ENCODE data around the gene SPDYE1.
A peak's percentile ranks its signal among the peaks of the same experiment; 100 is the strongest.

SPDYE1 gene

DNA sequence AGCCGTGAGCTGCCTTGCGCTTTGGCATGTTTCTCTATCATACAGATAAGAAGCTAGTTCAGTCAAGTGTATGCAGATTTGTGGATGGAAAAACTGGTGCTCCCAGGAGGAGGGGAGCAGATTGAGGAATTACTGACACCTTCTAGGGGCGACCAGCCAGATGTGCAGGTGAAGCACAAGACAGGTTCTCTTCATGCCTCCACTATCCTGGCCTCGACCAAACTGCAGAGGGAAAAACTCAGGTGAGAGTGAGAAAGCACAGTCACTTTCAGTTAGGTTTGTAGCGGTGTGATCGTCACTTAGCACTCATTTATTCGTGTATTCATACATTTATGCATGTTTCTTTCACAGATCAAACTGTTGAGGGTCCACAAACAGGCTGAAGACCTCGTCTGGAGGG lies 46.2 kb downstream of the SPDYE1 start:
- DNase-seq (ENCODE audit: low read depth in 1 of 2, low spot score in 1 of 2): no peak

DNA sequence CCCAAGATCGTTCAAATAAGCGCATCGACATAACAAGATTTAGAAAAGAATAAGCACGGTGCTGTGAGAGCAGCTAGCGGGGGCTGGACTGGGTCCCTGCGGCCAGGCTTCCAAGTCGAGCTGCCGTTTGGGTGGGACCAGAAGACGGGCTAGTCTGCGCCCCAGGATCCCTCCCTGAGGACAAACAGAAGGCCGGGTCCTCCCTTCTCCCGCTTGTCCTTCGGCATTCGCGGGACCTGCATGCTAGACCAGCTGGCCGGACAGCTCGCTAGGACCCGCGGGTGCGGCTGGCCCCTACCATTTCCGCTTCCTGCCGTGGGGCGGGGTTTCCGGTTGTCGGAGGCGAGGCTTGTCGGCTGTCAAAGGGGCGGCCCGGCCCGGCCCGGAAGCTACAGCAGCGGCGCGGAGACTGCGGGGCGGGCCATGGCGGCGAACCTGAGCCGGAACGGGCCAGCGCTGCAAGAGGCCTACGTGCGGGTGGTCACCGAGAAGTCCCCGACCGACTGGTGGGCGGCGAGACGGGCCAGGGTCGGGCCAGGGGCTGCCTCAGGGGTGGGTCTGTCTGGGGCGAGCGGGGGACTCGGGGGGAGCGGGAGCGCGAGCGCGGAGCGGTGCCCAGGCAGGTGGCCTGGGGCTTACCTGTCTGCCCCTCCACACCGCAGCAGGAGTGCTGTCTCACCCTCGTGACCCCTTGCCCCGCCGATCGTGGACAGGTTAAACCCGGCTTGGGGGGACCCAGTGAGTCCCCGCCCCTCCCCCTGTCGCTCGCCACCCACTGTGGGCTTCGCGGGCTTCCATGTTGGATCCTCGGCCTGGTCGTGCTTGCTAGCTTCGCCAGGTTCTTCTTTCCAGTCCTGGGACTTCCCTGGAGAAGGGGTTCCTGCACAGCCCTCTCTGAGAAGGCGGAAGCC lies 46.9 kb downstream of the SPDYE1 start, which contains the start of gene DBNL:
Gene DBNL (plus strand): TSS at position 388 of the 911 bp plus-strand sequence. CDS start 36 bp downstream, at position 424.
- DNase-seq (ENCODE audit: low read depth in 1 of 2, low spot score in 1 of 2): peak; percentile 83 to 87

DNA sequence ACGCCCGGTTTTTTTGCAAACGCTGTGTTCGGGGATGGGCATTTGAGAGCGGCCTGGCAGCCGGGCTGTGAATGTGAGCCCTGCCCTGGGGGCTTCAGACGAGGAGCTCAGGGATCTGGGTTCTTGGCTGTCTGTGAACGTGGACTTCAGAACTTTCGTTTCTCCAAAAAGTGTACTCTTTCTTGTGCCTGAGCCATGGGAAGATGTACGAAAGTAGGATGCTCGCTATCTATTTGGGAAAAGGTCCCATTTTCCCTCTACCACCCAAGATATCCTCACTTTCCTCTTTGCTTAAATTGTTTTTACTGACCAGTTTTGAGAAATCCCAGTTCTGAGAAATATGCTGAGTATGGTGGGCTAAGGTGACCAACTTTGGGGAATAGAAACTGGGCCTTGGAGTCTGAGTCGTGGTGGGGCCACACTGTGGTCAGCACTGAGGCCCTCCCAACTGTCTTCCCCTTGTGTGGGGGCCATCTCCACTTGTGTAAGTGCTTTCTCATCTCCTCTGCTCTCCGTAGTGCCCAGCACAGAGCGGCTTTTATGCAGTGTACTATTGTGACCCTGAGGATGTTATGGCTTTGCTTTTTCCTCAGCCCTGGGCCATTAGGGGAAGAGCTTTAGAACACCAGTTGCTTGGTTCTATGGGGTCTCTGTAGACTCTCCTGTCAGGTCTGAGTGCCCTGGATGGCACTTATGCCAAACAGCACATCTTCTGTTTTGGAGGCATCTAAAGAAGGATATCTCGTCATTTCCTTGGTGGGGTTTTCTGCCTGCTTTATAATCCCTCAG lies 47.7 kb downstream of the SPDYE1 start:
- DNase-seq (ENCODE audit: low read depth in 1 of 2, low spot score in 1 of 2): no peak

DNA sequence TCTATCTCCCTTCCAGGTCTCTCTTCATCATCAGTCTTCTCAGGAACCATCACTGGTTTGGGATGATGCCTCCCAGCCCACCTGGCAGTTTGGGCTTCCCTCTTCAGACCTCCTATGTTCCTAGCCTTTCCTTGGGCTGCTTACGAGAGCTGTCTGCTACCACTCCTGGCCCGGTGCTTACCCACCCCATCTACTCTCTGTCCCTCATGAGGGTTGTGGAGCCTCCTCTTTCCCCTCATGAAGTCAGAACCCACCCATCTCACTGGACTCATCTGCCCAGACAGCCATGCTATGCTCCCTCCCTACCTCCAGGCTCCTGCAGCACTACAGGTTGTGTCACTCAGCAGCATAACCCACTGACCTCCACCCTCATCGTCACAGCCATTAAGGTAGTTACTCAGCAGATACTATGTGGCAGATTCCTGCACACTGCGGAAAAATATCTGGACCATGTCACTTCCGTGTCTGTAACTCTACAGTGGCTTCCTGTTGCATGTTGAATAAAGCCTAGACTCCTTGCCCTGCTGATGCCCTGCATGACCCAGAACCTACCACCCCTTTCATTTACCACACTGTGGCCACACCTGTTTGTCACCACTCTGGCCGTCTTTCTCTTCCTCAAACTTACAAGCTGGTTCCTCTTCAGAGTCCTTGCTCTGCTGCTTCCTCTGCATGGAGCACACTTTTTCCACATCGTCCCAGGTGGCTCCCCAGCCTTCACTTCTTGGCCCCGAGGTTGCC lies 48.8 kb downstream of the SPDYE1 start:
- DNase-seq (ENCODE audit: low read depth in 1 of 2, low spot score in 1 of 2): no peak

DNA sequence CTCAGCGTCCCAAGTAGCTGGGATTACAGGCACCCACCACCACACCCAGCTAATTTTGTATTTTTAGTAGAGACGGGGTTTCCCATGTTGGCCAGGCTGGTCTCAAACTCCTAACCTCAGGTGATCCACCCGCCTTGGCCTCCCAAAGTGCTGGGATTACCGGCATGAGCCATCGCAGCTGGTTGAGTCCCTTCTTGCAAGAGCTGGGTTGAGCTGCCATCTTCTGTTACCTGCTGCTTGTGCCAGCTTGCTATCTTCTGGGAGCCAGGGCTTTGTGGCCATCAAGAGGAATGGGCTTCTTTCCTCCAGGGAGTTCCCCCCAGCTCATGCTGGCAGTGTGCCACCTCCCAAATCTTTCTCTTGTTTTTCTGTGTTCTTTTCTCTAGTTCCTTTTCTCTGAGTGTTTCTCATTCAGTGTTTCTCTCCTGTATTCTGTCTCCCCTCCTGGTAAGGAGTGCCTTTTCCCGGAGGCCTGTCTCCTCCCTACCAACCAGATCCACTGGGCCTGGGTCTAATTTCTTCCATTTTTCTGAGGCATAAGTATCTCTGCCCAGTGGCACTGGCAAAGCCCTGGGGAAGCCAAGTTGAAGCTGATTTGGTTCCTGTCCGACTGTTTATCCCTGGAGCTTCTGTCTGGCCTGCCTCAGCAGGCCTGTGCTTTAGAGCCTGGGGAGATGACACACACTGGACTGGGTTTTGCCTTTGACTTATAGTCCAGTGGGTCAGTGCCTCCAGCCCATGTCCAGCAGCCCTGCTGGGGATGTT lies 50.5 kb downstream of the SPDYE1 start:
- DNase-seq (ENCODE audit: low read depth in 1 of 2, low spot score in 1 of 2): no peak

DNA sequence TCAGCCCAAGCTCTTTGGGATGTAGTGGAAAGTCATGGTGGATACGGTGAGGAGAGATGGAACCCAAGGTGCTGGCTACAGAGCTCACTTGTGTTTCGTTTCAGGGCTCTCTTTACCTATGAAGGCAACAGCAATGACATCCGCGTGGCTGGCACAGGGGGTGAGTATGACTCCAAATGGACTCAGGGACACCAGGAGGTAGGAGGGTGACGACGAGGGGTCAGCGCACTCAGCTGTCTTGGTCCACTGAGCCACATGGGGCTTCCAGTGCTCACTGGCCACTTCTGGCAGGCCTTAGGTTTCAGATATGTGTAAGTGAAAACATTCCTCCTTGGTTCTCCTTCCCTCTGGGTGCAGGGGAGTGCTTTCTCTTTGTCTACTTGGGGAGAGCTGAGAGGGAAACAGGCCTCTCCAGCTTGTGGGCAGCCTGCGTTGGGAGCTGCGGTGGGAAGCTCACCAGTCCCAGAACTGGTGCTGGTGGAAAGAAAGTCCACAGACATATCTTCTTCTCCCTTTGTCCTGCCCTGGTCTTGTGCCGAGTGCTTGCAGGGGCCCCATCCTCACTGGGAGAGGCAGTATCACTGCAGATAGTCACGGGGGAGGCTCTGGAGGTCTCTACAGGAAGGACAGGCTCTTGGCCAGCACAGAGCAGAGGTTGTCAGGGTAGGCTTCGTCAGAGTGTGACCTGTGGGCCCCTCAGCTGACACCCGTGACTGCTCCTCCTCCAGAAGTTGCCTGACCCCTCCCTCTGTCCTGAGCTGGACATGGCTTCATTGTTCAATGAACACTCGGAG lies 52.6 kb downstream of the SPDYE1 start:
- DNase-seq (ENCODE audit: low read depth in 1 of 2, low spot score in 1 of 2): no peak

DNA sequence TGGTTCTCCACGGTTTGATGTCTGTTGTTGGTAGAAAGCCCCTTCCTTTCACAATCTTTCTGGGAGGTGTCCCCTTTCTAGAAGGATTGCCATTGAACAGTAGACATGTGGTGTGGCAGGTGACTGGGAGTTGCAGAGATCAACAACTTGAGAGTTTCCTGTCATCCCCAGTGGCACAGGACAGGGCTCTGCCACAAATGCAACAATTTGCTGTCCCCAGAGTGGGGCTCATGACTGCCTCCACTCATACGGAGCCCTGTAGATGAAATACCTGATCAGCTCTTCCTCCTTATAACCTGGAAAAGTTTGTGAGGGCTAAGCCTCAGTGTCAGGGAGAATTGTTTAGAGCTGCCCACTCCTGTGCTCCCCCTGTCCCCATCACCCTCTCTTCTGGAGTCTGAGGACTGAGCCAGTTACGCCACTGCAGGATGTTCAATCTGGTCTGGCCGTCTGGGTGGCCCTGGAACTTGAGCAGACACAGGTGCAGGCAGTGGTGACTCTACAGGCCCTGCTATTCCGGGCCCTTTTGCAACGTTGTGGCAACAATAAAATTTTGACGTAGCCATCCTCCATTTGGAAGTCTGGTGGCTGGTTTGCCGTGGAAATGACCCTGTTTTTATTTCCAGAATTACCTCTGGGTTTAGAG lies 53.3 kb downstream of the SPDYE1 start:
- DNase-seq (ENCODE audit: low read depth in 1 of 2, low spot score in 1 of 2): no peak

DNA sequence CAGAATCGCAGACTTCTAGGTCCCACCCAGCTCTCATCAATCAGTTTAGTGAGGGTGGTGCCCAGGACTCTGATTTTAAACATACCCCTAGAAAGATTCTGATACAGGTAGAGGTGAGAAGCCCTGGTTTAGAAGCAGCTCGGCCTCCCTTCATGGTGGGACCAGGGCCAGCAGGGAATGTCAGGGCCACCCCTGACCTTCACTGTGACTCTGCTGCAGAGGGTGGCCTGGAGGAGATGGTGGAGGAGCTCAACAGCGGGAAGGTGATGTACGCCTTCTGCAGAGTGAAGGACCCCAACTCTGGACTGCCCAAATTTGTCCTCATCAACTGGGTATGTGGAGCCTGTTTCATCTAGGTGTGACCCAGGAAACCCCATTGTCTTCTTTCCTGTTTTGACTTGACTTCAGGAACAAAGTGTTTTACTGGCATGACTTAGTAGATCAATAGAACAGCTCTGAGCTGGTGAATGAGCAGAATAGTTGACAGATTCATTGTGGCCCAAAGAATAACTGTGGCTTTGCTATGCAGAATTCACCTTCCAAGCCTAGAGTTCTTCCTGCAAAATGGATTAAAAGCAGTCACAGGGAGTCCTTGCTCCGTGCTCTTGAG lies 54.0 kb downstream of the SPDYE1 start:
- DNase-seq (ENCODE audit: low read depth in 1 of 2, low spot score in 1 of 2): no peak

DNA sequence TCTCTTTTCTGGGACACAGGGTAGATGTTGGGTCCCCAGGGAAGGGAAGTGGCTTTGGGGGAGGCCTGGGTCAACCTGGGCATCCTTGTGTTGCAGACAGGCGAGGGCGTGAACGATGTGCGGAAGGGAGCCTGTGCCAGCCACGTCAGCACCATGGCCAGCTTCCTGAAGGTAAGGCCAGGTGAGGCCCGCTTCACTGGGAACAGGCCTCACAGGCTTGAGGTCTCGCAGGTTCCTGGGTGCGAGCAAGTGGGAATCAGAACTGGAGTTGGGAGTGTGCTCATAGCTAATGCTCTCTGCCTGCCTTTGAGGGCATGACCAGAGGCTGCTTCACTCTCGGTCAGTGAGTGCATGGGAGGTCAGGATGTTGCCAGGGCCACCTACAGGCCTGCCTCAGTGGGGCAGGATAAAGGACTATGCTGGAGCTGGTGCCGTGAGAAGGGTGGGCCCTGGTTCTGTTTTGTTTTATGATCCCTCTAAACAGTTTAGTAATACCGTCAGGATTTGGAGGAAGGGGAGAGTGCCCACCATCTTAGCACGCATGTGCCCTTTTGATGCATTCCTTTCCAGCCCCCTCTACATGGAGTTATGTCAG lies 55.2 kb downstream of the SPDYE1 start:
- no peak for DNase-seq (ENCODE audit: low read depth in 1 of 2, low spot score in 1 of 2)

DNA sequence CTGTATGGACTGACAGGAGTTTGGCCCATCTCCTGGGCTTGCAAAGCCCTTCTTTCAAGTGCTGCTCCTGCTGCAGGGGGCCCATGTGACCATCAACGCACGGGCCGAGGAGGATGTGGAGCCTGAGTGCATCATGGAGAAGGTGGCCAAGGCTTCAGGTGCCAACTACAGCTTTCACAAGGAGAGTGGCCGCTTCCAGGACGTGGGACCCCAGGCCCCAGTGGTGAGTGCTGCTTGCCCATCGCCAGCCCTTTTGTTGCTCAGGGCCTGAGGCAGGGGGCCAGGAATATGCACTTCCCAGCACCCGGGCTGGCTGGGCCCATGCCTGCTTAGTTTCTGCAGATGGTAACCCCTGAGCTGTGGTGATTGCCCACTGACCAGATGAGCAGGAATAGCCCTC lies 59.0 kb downstream of the SPDYE1 start:
- DNase-seq (ENCODE audit: low read depth in 1 of 2, low spot score in 1 of 2): no peak

DNA sequence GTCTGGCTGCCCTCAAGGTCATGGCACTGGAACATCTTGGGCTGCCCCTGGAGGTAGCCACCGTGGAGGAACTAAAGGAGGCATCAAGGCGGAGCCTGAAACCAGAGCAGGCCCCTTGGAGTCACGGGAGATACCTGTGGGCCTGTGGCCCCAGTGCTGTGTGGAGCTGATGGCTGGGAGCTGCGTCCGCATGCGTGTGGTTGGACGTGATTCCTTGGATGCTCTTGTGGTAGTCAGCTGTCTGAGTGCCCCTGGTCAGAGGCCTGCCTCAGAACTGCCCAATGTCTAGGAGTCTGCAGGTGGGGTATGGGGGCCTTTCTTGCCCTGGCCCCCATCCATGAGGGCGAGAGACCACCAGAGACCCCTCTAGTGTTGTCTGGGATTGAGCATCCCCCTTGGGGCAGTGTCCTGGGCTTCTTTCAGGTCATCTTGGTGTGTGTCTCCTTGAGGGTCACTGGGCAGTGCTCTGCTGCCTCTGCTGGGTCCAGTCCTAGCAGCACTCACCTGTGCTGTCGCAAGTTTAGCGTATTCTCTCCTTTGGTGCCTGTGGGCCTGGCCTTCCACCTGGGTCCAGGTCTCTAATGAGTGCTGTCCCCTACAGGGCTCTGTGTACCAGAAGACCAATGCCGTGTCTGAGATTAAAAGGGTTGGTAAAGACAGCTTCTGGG lies 59.6 kb downstream of the SPDYE1 start:
- no peak for DNase-seq (ENCODE audit: low read depth in 1 of 2, low spot score in 1 of 2)

DNA sequence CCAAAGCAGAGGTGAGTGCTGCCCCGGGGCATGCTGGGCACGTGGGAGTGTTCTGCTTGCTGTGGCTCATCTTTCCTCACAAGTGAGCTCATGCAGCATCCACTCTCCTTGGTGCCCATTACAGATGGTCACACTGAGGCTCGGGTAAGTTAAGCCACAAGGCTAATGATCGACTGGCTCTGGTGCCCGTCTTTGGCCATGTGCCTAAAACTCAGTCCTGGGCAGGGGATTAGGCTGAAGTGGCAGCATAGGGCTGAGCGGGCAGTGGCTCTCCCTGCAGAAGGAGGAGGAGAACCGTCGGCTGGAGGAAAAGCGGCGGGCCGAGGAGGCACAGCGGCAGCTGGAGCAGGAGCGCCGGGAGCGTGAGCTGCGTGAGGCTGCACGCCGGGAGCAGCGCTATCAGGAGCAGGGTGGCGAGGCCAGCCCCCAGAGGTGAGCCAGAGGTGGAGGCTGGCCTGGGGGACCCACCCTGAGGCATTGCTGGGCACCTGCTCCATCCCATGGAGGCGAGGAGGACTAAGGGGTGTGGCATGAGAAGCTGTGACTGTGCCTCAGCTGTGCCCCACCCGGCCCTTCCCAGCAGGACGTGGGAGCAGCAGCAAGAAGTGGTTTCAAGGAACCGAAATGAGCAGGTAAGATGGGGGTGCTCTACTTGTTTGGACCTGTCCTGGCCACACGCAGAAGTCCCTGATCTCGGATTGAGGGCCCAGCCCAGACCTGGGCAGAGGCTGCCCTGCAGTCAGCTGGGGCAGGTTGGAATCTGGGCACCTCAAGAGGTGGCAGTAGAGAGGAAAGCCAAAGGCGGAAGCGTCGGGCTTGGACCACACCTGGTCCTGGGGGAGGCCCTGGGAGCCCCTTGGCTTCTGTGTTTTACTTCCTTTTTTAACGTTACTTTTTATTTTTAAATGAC lies 60.4 kb downstream of the SPDYE1 start:
- no peak for DNase-seq (ENCODE audit: low read depth in 1 of 2, low spot score in 1 of 2)

DNA sequence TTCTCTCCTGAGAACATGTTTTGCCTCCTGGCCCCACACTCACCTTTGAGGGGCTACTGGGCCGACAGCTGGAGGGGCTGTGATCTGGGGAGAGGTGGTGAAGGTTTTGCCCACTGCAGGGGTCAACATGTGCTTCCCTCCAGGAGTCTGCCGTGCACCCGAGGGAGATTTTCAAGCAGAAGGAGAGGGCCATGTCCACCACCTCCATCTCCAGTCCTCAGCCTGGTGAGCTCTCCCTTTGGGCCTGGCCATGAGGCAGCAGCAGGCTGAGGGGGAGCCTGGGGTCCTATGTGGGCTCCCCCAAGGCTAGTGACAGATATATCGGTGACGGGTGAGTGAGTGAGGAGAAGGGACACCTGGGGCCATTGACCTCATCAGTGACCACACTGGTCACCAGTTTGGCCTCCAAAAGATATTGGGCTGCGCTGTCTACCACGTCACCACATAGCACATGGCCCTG lies 61.1 kb downstream of the SPDYE1 start:
- no peak for DNase-seq (ENCODE audit: low read depth in 1 of 2, low spot score in 1 of 2)

DNA sequence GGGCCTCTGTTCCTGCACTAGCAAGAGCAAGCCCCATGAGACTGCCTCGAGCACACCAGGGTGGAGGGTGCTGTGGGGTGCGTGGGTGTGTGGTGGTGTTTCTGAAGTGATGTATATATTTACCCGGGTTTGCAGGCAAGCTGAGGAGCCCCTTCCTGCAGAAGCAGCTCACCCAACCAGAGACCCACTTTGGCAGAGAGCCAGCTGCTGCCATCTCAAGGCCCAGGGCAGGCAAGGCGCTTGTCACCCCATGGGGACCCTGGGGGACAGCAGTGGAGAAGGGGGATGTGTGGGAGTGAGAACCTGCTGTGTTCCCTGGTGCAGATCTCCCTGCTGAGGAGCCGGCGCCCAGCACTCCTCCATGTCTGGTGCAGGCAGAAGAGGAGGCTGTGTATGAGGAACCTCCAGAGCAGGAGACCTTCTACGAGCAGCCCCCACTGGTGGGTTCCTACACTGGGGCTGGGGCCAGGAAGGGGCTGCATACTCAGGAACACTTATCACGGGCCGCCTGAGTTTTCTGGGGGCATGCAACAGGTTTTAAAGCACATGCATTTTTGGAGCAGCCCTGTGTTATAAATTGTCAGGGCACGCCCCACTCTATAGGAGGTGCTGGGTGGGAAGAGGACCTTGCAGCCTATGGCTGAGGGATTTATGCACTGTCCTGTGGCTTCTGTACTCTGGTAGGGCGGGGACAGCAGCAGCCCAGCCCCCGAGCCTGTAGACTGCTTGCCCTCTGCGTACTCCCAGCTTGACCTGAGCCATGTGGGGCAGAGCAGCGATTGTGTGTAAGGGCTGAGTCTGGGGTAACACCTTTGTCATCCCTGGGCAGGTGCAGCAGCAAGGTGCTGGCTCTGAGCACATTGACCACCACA lies 61.8 kb downstream of the SPDYE1 start:
- no peak for DNase-seq (ENCODE audit: low read depth in 1 of 2, low spot score in 1 of 2)
